DMS 273 (cell line): ENCODE results near the gene DLGAP1.
"Not testable (repeated sequence)": the region's sequence is repeated elsewhere in the genome, so short reads cannot be mapped to it uniquely, and the experiment has no call there.

Experiments used
- DNase-seq: peaks from one replicate; lab custom pipeline; 2025; ENCODE audit not compliant: unreplicated experiment; lab: John Stamatoyannopoulos, UW

DLGAP1 gene

GRCh38 chr18:3650521-3651042 is 804.5 kb downstream of the DLGAP1 start:
- DNase-seq: not testable (repeated sequence)

GRCh38 chr18:3649633-3650426 is 805.3 kb downstream of the DLGAP1 start:
- no peak for DNase-seq

GRCh38 chr18:3649135-3649632 is 805.9 kb downstream of the DLGAP1 start:
- no peak for DNase-seq

GRCh38 chr18:3648641-3649040 is 806.5 kb downstream of the DLGAP1 start:
- DNase-seq: no peak

GRCh38 chr18:3648200-3648599 is 806.9 kb downstream of the DLGAP1 start:
- no peak for DNase-seq

- DNase-seq: no peak
Observed at GRCh38 chr18:3647636-3648035, 807.5 kb downstream of the DLGAP1 start.

GRCh38 chr18:3645384-3646156 is 809.5 kb downstream of the DLGAP1 start:
- DNase-seq: no peak

GRCh38 chr18:3634250-3634939 is 820.7 kb downstream of the DLGAP1 start:
- no peak for DNase-seq

GRCh38 chr18:3631887-3632286 is 823.2 kb downstream of the DLGAP1 start:
- no peak for DNase-seq

GRCh38 chr18:3626929-3627458 is 828.1 kb downstream of the DLGAP1 start:
- no peak for DNase-seq

- DNase-seq: no peak
Observed at GRCh38 chr18:3625742-3626091, 829.4 kb downstream of the DLGAP1 start.

GRCh38 chr18:3624935-3625741 is 830.0 kb downstream of the DLGAP1 start:
- DNase-seq: peak; percentile 37

- no peak for DNase-seq
Observed at GRCh38 chr18:3624546-3624934, 830.6 kb downstream of the DLGAP1 start.

- DNase-seq: peak; percentile 73
Observed at GRCh38 chr18:3623769-3624545, 831.1 kb downstream of the DLGAP1 start.

GRCh38 chr18:3620146-3621119 is 834.7 kb downstream of the DLGAP1 start:
- no peak for DNase-seq

GRCh38 chr18:3619746-3620145 is 835.4 kb downstream of the DLGAP1 start:
- DNase-seq: no peak

GRCh38 chr18:3619222-3619621 is 835.9 kb downstream of the DLGAP1 start:
- no peak for DNase-seq

- no peak for DNase-seq
Observed at GRCh38 chr18:3616744-3617143, 838.4 kb downstream of the DLGAP1 start.
